K562 (cell line): ENCODE measurements around the gene KRT6C. TPM values are rescaled to one million over a fixed set of nuclear protein-coding genes. Genes with fewer than 3 reads are reported as not detected.

ENCODE experiments used
- ATAC-seq: fragments of 200-7000 bp; cut with Tn5 transposase; 3 replicates; pipeline ENCODE4 v1.9.1; 2020; ENCODE audit warnings: moderate library complexity
- BruUV-seq: library from RNA; stranded (reverse); fragments of 400-500 nt; replicated peaks from 2 replicates; lab custom pipeline; 2021; lab: Mats Ljungman, UMichigan
- CTCF ChIA-PET: fragments of 300-600 bp; formaldehyde crosslinking; extraction: SDS; loops from one replicate; lab custom pipeline; 2021; ENCODE audit warnings: low intra/inter-chr PET ratio; lab: Yijun Ruan, JAX
- POLR2A ChIA-PET: fragments of 300-600, 350-650 bp; sonication (Branson Sonifier 250); formaldehyde crosslinking; extraction: SDS; loops from one replicate; lab custom pipeline; 2021; ENCODE audit warnings: antibody characterized with exemption, inconsistent platforms; lab: Yijun Ruan, JAX
- DNase-seq, 4 experiments: peaks; one replicate each; pipeline versions ENCODE4 v3.0.0 to v3.0.0-alpha.2; 2011 to 2018; ENCODE audit warnings: low spot score in 3 of 4, mixed read lengths in 3 of 4; ENCODE audit errors: extremely low read depth in 1 of 4
- FAIRE-seq: peaks from 2 replicates; lab custom pipeline; 2011; peaks lifted over from hg19 to GRCh38; lab: Jason Lieb, UNC
- H2AFZ ChIP-seq: 2 replicates; pipeline ENCODE4 v1.6.0; 2011; ENCODE audit warnings: low read depth, low read length, control low read depth, inconsistent platforms
- H3K27ac ChIP-seq: fragments of 200-600 bp; 3 replicates; pipeline ENCODE4 v1.8.0; 2011; ENCODE audit warnings: low read depth, mild to moderate bottlenecking, control low read depth, inconsistent platforms, low read length, moderate library complexity, mixed read lengths; ENCODE audit errors: extremely low read depth
- H3K27me3 ChIP-seq, 2 experiments: fragments of 300-600 bp in 1 of 2; 2 replicates in 1 of 2; 3 replicates in 1 of 2; pipeline versions ENCODE4 v1.6.0 to v1.8.0; 2011; ENCODE audit warnings: inconsistent platforms in 2 of 2, low read length in 2 of 2, mild to moderate bottlenecking in 1 of 2, mixed read lengths in 1 of 2, moderate library complexity in 1 of 2; ENCODE audit not compliant: control insufficient read depth in 2 of 2, insufficient read depth in 2 of 2
- H3K36me3 ChIP-seq: fragments of 300-600 bp; 3 replicates; pipeline ENCODE4 v1.8.0; 2011; ENCODE audit warnings: mild to moderate bottlenecking, low read length, inconsistent platforms; ENCODE audit not compliant: control insufficient read depth, insufficient read depth
- H3K4me1 ChIP-seq, 2 experiments: fragments of 200-600 bp in 1 of 2; replicated peaks in 1 of 2; 2 replicates in 1 of 2; 3 replicates in 1 of 2; pipeline versions ENCODE4 v1.5.1 to v1.8.0; 2011; ENCODE audit warnings: inconsistent platforms in 2 of 2, low read length in 2 of 2, mild to moderate bottlenecking in 1 of 2, mixed read lengths in 1 of 2, moderate library complexity in 1 of 2; ENCODE audit not compliant: control insufficient read depth in 2 of 2, insufficient read depth in 2 of 2
- H3K4me2 ChIP-seq: 2 replicates; pipeline ENCODE4 v1.6.1; 2011; ENCODE audit warnings: low read length, control low read depth, inconsistent platforms, mixed read lengths; ENCODE audit not compliant: insufficient read depth
- H3K4me3 ChIP-seq: fragments of 200-600 bp; sonication (generic), shearing (Covaris generic); 2 replicates; pipeline ENCODE4 v1.5.1; 2016; ENCODE audit warnings: control low read depth, inconsistent platforms
- H3K79me2 ChIP-seq: fragments of 200-600 bp; 3 replicates; pipeline ENCODE4 v1.8.0; 2011; ENCODE audit warnings: low read length, inconsistent platforms; ENCODE audit not compliant: control insufficient read depth, insufficient read depth
- H3K9ac ChIP-seq, 2 experiments: 2 replicates each; pipeline versions ENCODE4 v1.6.0 to v1.6.1; 2011; ENCODE audit warnings: low read depth in 2 of 2, low read length in 2 of 2, control low read depth in 1 of 2, inconsistent platforms in 1 of 2, mild to moderate bottlenecking in 1 of 2, mixed read lengths in 1 of 2; ENCODE audit not compliant: insufficient read depth in 1 of 2
- H3K9me1 ChIP-seq: one replicate; pipeline ENCODE4 v1.6.0; 2011; ENCODE audit warnings: inconsistent platforms, mild to moderate bottlenecking, low read length, moderate library complexity; ENCODE audit not compliant: control insufficient read depth, insufficient read depth
- H3K9me3 ChIP-seq: replicated peaks from 2 replicates; pipeline ENCODE4 v1.5.1; 2011; ENCODE audit warnings: low read depth, low read length, inconsistent platforms; ENCODE audit not compliant: control insufficient read depth, insufficient read depth
- H4K20me1 ChIP-seq: replicated peaks from 2 replicates; pipeline ENCODE4 v1.6.1; 2011; ENCODE audit warnings: low read length, inconsistent platforms, mixed read lengths; ENCODE audit not compliant: control insufficient read depth, insufficient read depth
- BCL6 ChIP-seq: fragments of 250-450 bp; sonication (Bioruptor Pico); IDR thresholded peaks from 2 replicates; pipeline ENCODE4 v1.4.0; 2020
- MXI1 ChIP-seq: IDR thresholded peaks from 2 replicates; pipeline ENCODE4 v1.6.1; 2011; ENCODE audit warnings: low read depth, mild to moderate bottlenecking, improper control_type of control experiment, low read length
- STAT5A ChIP-seq: IDR thresholded peaks from 2 replicates; pipeline ENCODE4 v1.6.1; 2012; ENCODE audit warnings: low read length, inconsistent platforms, borderline replicate concordance
- TAF9B ChIP-seq: fragments of 450-650 bp; IDR thresholded peaks from 2 replicates; pipeline ENCODE4 v1.6.1; 2018; ENCODE audit warnings: mild to moderate bottlenecking; ENCODE audit not compliant: partially characterized antibody
- ZFP1 ChIP-seq: fragments of 450-650 bp; formaldehyde crosslinking; IDR thresholded peaks from 2 replicates; pipeline ENCODE4 v1.4.0; 2020; ENCODE audit warnings: mild to moderate bottlenecking, mixed read lengths
- ZNF395 ChIP-seq: fragments of 200-800 bp; sonication (Bioruptor generic); IDR thresholded peaks from 2 replicates; pipeline ENCODE4 v1.6.1; 2017; ENCODE audit warnings: missing genetic modification characterization, missing compliant biosample characterization
- ZSCAN29 ChIP-seq: fragments of 450-650 bp; IDR thresholded peaks from 2 replicates; pipeline ENCODE4 v1.6.1; 2017
- WGBS: fragments of 100-300 bp; shearing (Covaris generic); methylation state at CpG from one replicate; pipeline ENCODE4 v1.1.6; 2016; ENCODE audit warnings: low coverage, mixed read lengths; ENCODE audit not compliant: insufficient coverage; ENCODE audit errors: missing lambda C conversion rate; 5-methylcytosine and 5-hydroxymethylcytosine counted together
- in situ Hi-C: fragments of 300-500 bp; cut with MboI; formaldehyde crosslinking; loops from 4 replicates; pipeline ENCODE4 v1.15.0; 2018; ENCODE audit warnings: inconsistent platforms, mixed read lengths
- intact Hi-C: fragments of 100-400 bp; cut with micrococcal nuclease; formaldehyde crosslinking; loops from 2 replicates; pipeline ENCODE4 v1.14.2; 2022
- polyA plus RNA-seq, 8 experiments: library from polyadenylated mRNA; depleted of rRNA in 4 of 8; stranded (reverse) in 5 of 8; unstranded in 3 of 8; fragments of >200 nt; fragmentation: Nextera tagmentation in 2 of 8; fragmentation: Illumina TruSeq in 1 of 8; extraction: Ambion mirVana in 2 of 8; extraction: Trizol in 1 of 8; gene quantifications; 2 replicates each; pipeline versions ENCODE4 v1.2.1 to v1.2.3, GENCODE V29; 2011 to 2014; ENCODE audit warnings: inconsistent platforms in 1 of 8, missing spikeins in 1 of 8
- total RNA-seq, 7 experiments: library from RNA; depleted of rRNA in 6 of 7; stranded (reverse); fragments of >200 nt in 6 of 7; fragmentation: Illumina TruSeq in 2 of 7; extraction: Trizol in 2 of 7; gene quantifications; 2 replicates each; pipeline versions ENCODE4 v1.2.1 to v1.2.3, GENCODE V29; 2011 to 2021; ENCODE audit warnings: low replicate concordance in 1 of 7

The KRT6C gene
- total and polyA plus RNA-seq, 9 of the 15 experiments (the other 6 are each of a cell fraction or from before 2014, with no cell fraction given), result not detected

GRCh38 chr12:52480073-52480472 is 6.5 kb upstream of the KRT6C start:
- WGBS, result 0% methylated on average over 3 of the region's 3 CpGs
- in situ Hi-C loops (no loop called here), intact Hi-C loops (no loop called here)
- CTCF ChIA-PET, result no interaction called here
- no peaks in the 10 kb centered on the region for H3K36me3 ChIP-seq
- BruUV-seq, result no TSS peak
- H3K4me1 ChIP-seq, result no peaks in the 10 kb centered on the region
- H4K20me1 ChIP-seq, result no peaks in the 10 kb centered on the region
- POLR2A ChIA-PET, result no interaction called here
- no peak overlapping the region for H2AFZ ChIP-seq
- no peak overlapping the region for H3K27ac ChIP-seq
- TF ChIP-seq BCL6, result no peak
- TF ChIP-seq STAT5A, result no peak
- TF ChIP-seq ZNF395 (CRISPR knock-in tag), result no peak
- no peak for TF ChIP-seq TAF9B
- no peak for TF ChIP-seq ZSCAN29
- no peak for TF ChIP-seq MXI1
- no peak for TF ChIP-seq ZFP1 (CRISPR knock-in tag)
- no peaks in the 10 kb centered on the region for H3K79me2 ChIP-seq
- FAIRE-seq, result no peak
- no peaks in the 10 kb centered on the region for H3K9me1 ChIP-seq
- H3K4me3 ChIP-seq, result no peak overlapping the region
- ATAC-seq, result no peak
- no peak overlapping the region for H3K9ac ChIP-seq
- no peak for DNase-seq
- H3K9me3 ChIP-seq, result no peaks in the 10 kb centered on the region
- H3K4me2 ChIP-seq, result no peak overlapping the region
- H3K27me3 ChIP-seq, result no peaks in the 10 kb centered on the region
